ELR (cell line): ENCODE data around the gene PDIK1L.
A peak's percentile ranks its signal among the peaks of the same experiment; 100 is the strongest.

Experiments
- DNase-seq: peaks from one replicate; pipeline ENCODE4 v3.0.0-alpha.2; 2015; ENCODE audit warnings: low read depth

The PDIK1L gene

GRCh38 chr1:26111530-26112406 lies at the start of gene PDIK1L:
PDIK1L (plus strand) TSS chr1:26111824; CDS start chr1:26114309, 2,485 bp downstream.
- DNase-seq = peak; percentile 93

GRCh38 chr1:26064553-26064952 lies 47.1 kb upstream of the PDIK1L start:
- peak; percentile 14 for DNase-seq

- no peak for DNase-seq
Measured at GRCh38 chr1:26066160-26066559, 45.5 kb upstream of the PDIK1L start.

GRCh38 chr1:26066857-26067256 lies 44.8 kb upstream of the PDIK1L start:
- no peak for DNase-seq

GRCh38 chr1:26067432-26067911 lies 44.2 kb upstream of the PDIK1L start, which contains the start of gene TRIM63:
TRIM63 (minus strand) TSS chr1:26067630; CDS start chr1:26067494, 136 bp downstream.
- peak; percentile 15 for DNase-seq

GRCh38 chr1:26069941-26070295 lies 41.7 kb upstream of the PDIK1L start:
- DNase-seq = no peak

- peak; percentile 6 for DNase-seq
Measured at GRCh38 chr1:26070296-26070962, 41.2 kb upstream of the PDIK1L start.

- no peak for DNase-seq
Measured at GRCh38 chr1:26070963-26071342, 40.7 kb upstream of the PDIK1L start.

- DNase-seq = no peak
Measured at GRCh38 chr1:26072305-26072704, 39.3 kb upstream of the PDIK1L start.

- no peak for DNase-seq
Measured at GRCh38 chr1:26075421-26076144, 36.0 kb upstream of the PDIK1L start.

- DNase-seq = no peak
Measured at GRCh38 chr1:26077524-26077923, 34.1 kb upstream of the PDIK1L start.

GRCh38 chr1:26078286-26079177 lies 33.1 kb upstream of the PDIK1L start:
- no peak for DNase-seq

GRCh38 chr1:26079178-26079563 lies 32.5 kb upstream of the PDIK1L start:
- DNase-seq = no peak

- DNase-seq = no peak
Measured at GRCh38 chr1:26079960-26080814, 31.4 kb upstream of the PDIK1L start.

- no peak for DNase-seq
Measured at GRCh38 chr1:26081267-26082019, 30.2 kb upstream of the PDIK1L start.

- DNase-seq = no peak
Measured at GRCh38 chr1:26082020-26082350, 29.6 kb upstream of the PDIK1L start.

- DNase-seq = peak; percentile 36
Measured at GRCh38 chr1:26083208-26083607, 28.4 kb upstream of the PDIK1L start.

GRCh38 chr1:26084091-26084561 lies 27.5 kb upstream of the PDIK1L start:
- DNase-seq = no peak

- DNase-seq = no peak
Measured at GRCh38 chr1:26084844-26085243, 26.8 kb upstream of the PDIK1L start.

GRCh38 chr1:26089125-26089524 lies 22.5 kb upstream of the PDIK1L start:
- no peak for DNase-seq
